ENCODE results near the gene DNM1L. TPM values are rescaled to one million over a fixed set of nuclear protein-coding genes. Genes with fewer than 3 reads are reported as not detected.

The DNM1L gene
- total RNA-seq, result 66.9 and 76.3 TPM in 2 replicates

DNA sequence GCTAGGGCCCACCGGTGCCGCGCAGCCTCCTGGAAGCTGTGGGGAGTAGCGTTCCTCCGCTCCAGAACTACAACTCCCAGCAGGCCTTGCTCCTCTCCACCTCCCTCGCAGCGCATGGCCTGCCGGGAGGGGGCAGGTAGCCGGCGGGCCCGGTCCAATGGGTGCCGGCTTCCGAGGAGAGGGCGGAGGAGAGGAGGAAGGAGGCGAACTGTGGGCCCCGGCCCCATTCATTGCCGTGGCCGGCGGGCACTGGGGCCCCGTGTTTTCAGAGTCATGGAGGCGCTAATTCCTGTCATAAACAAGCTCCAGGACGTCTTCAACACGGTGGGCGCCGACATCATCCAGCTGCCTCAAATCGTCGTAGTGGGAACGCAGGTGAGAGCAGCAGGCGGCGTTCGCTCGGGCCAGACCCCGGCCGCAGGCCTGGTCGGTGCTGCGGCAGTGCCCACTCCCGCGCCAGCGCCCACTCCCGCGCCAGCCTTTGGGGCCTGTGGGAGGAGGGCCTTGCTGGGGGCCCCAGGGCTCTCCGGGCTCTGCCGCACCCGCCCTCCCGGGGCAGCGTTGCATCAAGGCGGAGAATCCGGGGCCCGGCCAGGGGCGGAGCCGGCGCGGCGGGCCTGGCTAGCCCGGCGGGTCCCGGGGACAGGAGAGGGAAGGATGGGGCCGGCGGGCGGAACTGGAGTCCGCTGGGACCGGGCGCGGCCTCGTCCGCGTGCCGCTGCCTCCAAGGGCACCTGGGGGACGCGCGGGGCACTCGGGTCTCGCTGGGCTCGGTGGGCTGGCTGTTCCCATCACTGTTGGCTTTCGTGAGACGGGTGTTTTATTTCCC, at the start of gene DNM1L:
TSS of gene DNM1L (plus strand) at position 211 of the 829 bp plus-strand sequence. CDS start at position 274, 63 bp downstream.

DNA sequence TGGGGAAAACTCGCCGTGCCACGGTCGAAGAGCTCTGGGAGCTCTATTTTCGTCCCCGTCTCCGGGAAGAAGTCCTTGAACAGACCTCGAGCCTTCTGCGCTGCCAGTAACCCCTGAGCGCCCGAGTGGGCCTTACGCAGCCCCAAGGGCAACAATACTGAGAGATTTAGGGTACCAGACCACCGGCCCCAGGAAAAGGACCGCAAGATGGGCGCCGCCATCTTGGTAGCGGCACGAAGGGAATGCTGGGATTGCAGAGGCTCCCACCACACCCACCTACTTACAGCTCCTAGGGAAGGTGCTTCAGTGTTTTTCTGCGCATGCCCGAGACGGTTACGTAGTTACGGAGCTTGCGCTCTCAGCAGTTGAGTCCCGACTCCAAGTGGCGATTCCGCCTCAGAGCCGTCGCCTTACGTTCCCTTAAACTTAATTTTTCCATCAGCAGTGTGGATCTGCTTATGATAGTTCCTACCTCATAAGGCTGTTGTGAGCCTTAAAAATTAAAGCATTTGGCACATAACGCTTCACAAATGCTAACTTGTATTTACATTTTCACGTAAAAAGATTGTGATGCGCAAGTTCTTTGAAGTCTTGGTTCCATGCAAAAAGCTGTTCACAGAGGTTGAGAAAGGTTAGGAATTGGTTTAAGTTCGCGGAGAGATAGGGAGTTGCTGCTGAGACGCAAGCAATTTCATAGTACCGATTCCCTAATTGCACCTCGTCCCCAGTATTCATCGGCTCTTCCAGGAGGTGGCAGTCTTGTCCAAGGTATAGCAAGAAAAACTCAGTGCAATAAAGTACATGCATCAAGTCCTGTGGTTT, 76.8 kb downstream of the DNM1L start, which contains the start of gene YARS2:
TSS of gene YARS2 (minus strand) at position 244 of the 822 bp plus-strand sequence. CDS start at position 221, 23 bp downstream.

Small RNAs within 50 kb of the gene (small RNA-seq; reads per million reads assigned to genes)
- gene RF00019, result not detected

Other genes with a start within 250 kb of the DNM1L start
- gene YARS2, start 76.6 kb downstream of the DNM1L start, total RNA-seq, result 23.6 and 24.0 TPM in 2 replicates
- gene PKP2, start 217.5 kb downstream of the DNM1L start, total RNA-seq, result not detected in 2 replicates

Data from articular chondrocyte of knee joint (primary cell).